Right atrium auricular region (tissue), 2 donors: ENCODE data around the gene ZNF526. TPM values are rescaled to one million over a fixed set of nuclear protein-coding genes. Genes with fewer than 3 reads are reported as not detected.

ENCODE experiments used
- DNase-seq: peaks from one replicate; pipeline ENCODE4 v3.0.0-alpha.2; 2019; ENCODE audit warnings: low spot score
- H3K27ac ChIP-seq, 2 donors: fragments of 200-600 bp; sonication (generic); 1 replicate in 1 of 2; 2 replicates in 1 of 2; pipeline ENCODE4 v1.5.1; 2016 to 2019
- H3K27me3 ChIP-seq, 2 donors: fragments of 200-600 bp; sonication (generic); one replicate each; pipeline versions ENCODE4 v1.5.1 to v1.6.0; 2017 to 2019
- H3K36me3 ChIP-seq: fragments of 200-600 bp; sonication (generic); one replicate; pipeline ENCODE4 v1.5.1; 2016
- H3K4me1 ChIP-seq, 2 donors: fragments of 200-600 bp; sonication (generic); one replicate each; pipeline versions ENCODE4 v1.5.1 to v1.6.0; 2017 to 2019
- H3K4me3 ChIP-seq, 2 donors: fragments of 200-600 bp; sonication (generic); 1 replicate in 1 of 2; 2 replicates in 1 of 2; pipeline ENCODE4 v1.5.1; 2017 to 2019; ENCODE audit warnings: mild to moderate bottlenecking in 1 of 2, moderate library complexity in 1 of 2
- H3K9me3 ChIP-seq, 2 donors: fragments of 200-600 bp; sonication (generic); one replicate each; pipeline ENCODE4 v1.5.1; 2019
- total RNA-seq, 2 donors: library from RNA; depleted of rRNA; stranded (reverse); fragments of >200 nt; gene quantifications; one replicate each; pipeline ENCODE4 v1.1.0, GENCODE V29; 2016
- TF ChIP-seq, protein P1 (sequence below), 2 donors: fragments of 200-600 bp; sonication (generic); IDR thresholded peaks; one replicate each; pipeline ENCODE4 v1.5.1; 2019; ENCODE audit warnings: antibody characterized with exemption in 2 of 2

Gene ZNF526
- total RNA-seq, 2 donors from 2014 or later, result 2.6 to 5.4 TPM

DNA sequence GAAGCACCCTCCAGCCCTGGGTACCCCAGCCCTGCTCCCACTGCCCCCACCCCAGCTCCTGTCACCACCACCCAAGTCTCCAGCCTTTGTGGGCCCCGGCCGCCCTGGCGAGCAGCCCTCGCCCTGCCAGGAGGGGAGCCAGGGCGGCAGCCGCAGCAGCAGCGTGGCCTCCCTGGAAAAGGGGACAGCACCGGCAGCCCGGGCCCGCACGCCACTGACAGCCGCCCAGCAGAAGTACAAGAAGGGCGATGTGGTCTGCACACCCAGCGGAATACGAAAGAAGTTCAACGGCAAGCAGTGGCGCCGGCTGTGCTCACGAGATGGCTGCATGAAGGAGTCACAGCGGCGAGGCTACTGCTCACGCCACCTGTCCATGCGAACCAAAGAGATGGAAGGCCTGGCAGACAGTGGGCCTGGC is 52.9 kb downstream of the ZNF526 start:
- no peak overlapping the region for H3K27ac ChIP-seq
- peaks cover 0 to 66% of the 10 kb centered on the region in 2 donors for H3K4me1 ChIP-seq
- H3K9me3 ChIP-seq, result no peaks in the 10 kb centered on the region
- no peaks in the 10 kb centered on the region for H3K27me3 ChIP-seq
- H3K36me3 ChIP-seq, result peaks cover 35% of the 10 kb centered on the region
- H3K4me3 ChIP-seq, result no peak overlapping the region
- TF ChIP-seq, protein P1, sequence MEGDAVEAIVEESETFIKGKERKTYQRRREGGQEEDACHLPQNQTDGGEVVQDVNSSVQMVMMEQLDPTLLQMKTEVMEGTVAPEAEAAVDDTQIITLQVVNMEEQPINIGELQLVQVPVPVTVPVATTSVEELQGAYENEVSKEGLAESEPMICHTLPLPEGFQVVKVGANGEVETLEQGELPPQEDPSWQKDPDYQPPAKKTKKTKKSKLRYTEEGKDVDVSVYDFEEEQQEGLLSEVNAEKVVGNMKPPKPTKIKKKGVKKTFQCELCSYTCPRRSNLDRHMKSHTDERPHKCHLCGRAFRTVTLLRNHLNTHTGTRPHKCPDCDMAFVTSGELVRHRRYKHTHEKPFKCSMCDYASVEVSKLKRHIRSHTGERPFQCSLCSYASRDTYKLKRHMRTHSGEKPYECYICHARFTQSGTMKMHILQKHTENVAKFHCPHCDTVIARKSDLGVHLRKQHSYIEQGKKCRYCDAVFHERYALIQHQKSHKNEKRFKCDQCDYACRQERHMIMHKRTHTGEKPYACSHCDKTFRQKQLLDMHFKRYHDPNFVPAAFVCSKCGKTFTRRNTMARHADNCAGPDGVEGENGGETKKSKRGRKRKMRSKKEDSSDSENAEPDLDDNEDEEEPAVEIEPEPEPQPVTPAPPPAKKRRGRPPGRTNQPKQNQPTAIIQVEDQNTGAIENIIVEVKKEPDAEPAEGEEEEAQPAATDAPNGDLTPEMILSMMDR (IDR thresholded peaks at IDR 0.05), result no peak
- no peak for DNase-seq

DNA sequence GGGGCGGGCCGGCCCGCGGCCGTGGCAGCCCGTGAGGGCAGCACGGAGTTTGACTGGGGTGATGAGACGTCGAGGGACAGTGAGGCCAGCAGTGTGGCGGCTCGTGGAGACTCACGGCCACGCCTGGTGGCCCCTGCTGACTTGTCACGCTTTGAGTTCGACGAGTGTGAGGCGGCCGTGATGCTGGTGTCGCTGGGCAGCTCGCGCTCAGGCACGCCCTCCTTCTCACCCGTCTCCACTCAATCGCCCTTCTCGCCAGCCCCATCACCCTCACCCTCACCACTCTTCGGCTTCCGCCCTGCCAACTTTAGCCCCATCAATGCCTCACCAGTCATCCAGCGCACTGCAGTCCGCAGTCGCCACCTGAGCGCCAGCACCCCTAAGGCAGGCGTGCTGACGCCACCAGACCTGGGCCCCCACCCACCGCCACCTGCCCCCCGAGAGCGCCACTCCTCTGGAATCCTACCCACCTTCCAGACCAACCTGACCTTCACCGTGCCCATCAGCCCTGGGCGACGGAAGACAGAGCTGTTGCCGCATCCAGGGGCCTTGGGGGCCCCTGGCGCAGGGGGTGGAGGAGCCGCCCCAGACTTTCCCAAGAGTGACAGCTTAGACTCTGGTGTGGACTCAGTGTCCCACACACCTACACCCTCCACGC is 53.4 kb downstream of the ZNF526 start:
- Histone ChIP-seq H3K27me3 (no peaks in the 10 kb centered on the region), H3K4me1 (peaks cover 0 to 71% of the 10 kb centered on the region in 2 donors), H3K4me3 (no peak overlapping the region), H3K27ac (no peak overlapping the region), H3K36me3 (peaks cover 35% of the 10 kb centered on the region), H3K9me3 (no peaks in the 10 kb centered on the region)
- no peak for DNase-seq
- TF ChIP-seq, protein P1 (IDR thresholded peaks at IDR 0.05), result no peak

DNA sequence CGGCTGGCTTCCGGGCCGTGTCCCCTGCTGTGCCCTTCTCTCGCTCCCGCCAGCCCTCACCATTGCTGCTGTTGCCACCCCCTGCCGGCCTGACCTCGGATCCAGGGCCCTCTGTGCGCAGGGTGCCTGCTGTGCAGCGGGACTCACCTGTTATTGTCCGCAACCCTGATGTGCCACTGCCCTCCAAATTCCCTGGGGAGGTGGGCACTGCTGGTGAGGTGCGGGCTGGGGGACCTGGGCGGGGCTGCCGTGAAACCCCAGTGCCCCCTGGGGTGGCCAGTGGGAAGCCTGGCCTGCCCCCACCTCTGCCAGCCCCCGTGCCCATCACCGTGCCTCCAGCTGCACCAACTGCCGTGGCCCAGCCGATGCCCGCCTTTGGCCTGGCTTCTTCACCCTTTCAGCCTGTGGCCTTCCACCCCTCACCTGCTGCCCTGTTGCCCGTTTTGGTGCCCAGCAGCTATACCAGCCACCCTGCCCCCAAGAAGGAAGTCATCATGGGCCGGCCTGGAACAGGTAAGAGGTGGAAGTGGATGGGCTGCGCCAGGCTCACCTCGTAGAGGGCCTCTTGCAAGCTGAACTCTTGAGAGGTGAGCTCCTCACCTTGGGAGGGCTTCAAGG is 54.1 kb downstream of the ZNF526 start:
- Histone ChIP-seq H3K27me3 (no peaks in the 10 kb centered on the region), H3K4me1 (peaks cover 0 to 77% of the 10 kb centered on the region in 2 donors), H3K9me3 (no peaks in the 10 kb centered on the region), H3K27ac (no peak overlapping the region), H3K36me3 (peaks cover 35% of the 10 kb centered on the region), H3K4me3 (no peak overlapping the region)
- DNase-seq, result no peak
- TF ChIP-seq, protein P1 (IDR thresholded peaks at IDR 0.05), result no peak

- Histone ChIP-seq H3K27ac (peak overlapping the region in 1 of 2 donors; percentile 2), H3K36me3 (peaks cover 35% of the 10 kb centered on the region), H3K27me3 (no peaks in the 10 kb centered on the region), H3K4me1 (peaks cover 0 to 76% of the 10 kb centered on the region in 2 donors), H3K4me3 (no peak overlapping the region), H3K9me3 (no peaks in the 10 kb centered on the region)
- TF ChIP-seq, protein P1 (IDR thresholded peaks at IDR 0.05), result no peak
- no peak for DNase-seq
These were observed 55.0 kb downstream of the ZNF526 start for GRCh38 chr19:42275103-42275502.

GRCh38 chr19:42275517-42275916 is 55.4 kb downstream of the ZNF526 start:
- peaks cover 0 to 72% of the 10 kb centered on the region in 2 donors for H3K4me1 ChIP-seq
- peaks cover 35% of the 10 kb centered on the region for H3K36me3 ChIP-seq

More at GRCh38 chr19:42275517-42275916, 55.4 kb downstream of the ZNF526 start:
- Histone ChIP-seq H3K4me3 (no peak overlapping the region), H3K27ac (peak overlapping the region in 1 of 2 donors; percentile 2), H3K9me3 (no peaks in the 10 kb centered on the region), H3K27me3 (no peaks in the 10 kb centered on the region)
- TF ChIP-seq, protein P1 (IDR thresholded peaks at IDR 0.05), result no peak
- no peak for DNase-seq
